KMS-11 (cell line): ENCODE measurements around the gene POLA2.
A peak's percentile ranks its signal among the peaks of the same experiment; 100 is the strongest.

ENCODE experiments used
- H2AFZ ChIP-seq: fragments of 200-600 bp; sonication (generic); 2 replicates; pipeline ENCODE4 v1.6.1; 2016; ENCODE audit warnings: antibody characterized with exemption, mixed run types, low read depth
- H3K27ac ChIP-seq: fragments of 200-600 bp; sonication (generic); 2 replicates; pipeline ENCODE4 v1.6.1; 2016; ENCODE audit warnings: mild to moderate bottlenecking, mixed run types
- H3K27me3 ChIP-seq: fragments of 200-600 bp; sonication (generic); 2 replicates; pipeline ENCODE4 v1.6.1; 2017; ENCODE audit warnings: mild to moderate bottlenecking, low read depth, mixed run types, moderate library complexity; ENCODE audit not compliant: insufficient read depth
- H3K36me3 ChIP-seq: fragments of 200-600 bp; sonication (generic); 2 replicates; pipeline ENCODE4 v1.6.1; 2017; ENCODE audit warnings: mild to moderate bottlenecking, mixed run types; ENCODE audit not compliant: insufficient read depth
- H3K4me1 ChIP-seq: fragments of 200-600 bp; sonication (generic); 2 replicates; pipeline ENCODE4 v1.6.1; 2016; ENCODE audit warnings: mild to moderate bottlenecking, low read depth, mixed run types; ENCODE audit not compliant: poor library complexity, severe bottlenecking
- H3K4me2 ChIP-seq: fragments of 200-600 bp; sonication (generic); 2 replicates; pipeline ENCODE4 v1.7.0; 2016; ENCODE audit warnings: mild to moderate bottlenecking, mixed run types
- H3K4me3 ChIP-seq: fragments of 200-600 bp; sonication (generic); IDR thresholded peaks from 2 replicates; pipeline ENCODE4 v1.6.1; 2017; ENCODE audit warnings: low read depth, low read length, mixed read lengths; ENCODE audit not compliant: insufficient read depth
- H3K79me2 ChIP-seq: fragments of 200-600 bp; sonication (generic); 2 replicates; pipeline ENCODE4 v1.6.1; 2016; ENCODE audit warnings: low read depth, mixed run types; ENCODE audit not compliant: insufficient read depth
- H3K9ac ChIP-seq: fragments of 200-600 bp; sonication (generic); 2 replicates; pipeline ENCODE4 v1.6.1; 2016; ENCODE audit warnings: mild to moderate bottlenecking, mixed run types
- H4K20me1 ChIP-seq: fragments of 200-600 bp; sonication (generic); 2 replicates; pipeline ENCODE4 v1.6.1; 2016; ENCODE audit warnings: mild to moderate bottlenecking, mixed run types; ENCODE audit not compliant: insufficient read depth
- CTCF ChIP-seq: fragments of 200-600 bp; sonication (generic); conservative IDR thresholded peaks from 2 replicates; pipeline ENCODE4 v1.6.1; 2017; ENCODE audit warnings: low read depth, mild to moderate bottlenecking, antibody characterized with exemption, low read length, moderate library complexity, mixed read lengths

The POLA2 gene

GRCh38 chr11:65266210-65266609 lies 4.4 kb downstream of the POLA2 start:
- Histone ChIP-seq H2AFZ (no peak overlapping the region), H3K9ac (no peak overlapping the region), H3K4me2 (no peak overlapping the region), H4K20me1 (no peaks in the 10 kb centered on the region), H3K27me3 (no peaks in the 10 kb centered on the region), H3K27ac (no peak overlapping the region), H3K4me1 (peaks cover 13% of the 10 kb centered on the region), H3K79me2 (peaks cover 39% of the 10 kb centered on the region), H3K36me3 (peaks cover 8% of the 10 kb centered on the region; the same call in 1 of the 2 replicates), H3K4me3 (no peak overlapping the region)
- TF ChIP-seq CTCF: no peak

- peak; percentile 58 for TF ChIP-seq CTCF
- peaks cover 19% of the 10 kb centered on the region; the same call in 1 of the 2 replicates for H3K36me3 ChIP-seq
- H3K4me2 ChIP-seq: no peak overlapping the region
These were observed 13.2 kb downstream of the POLA2 start for GRCh38 chr11:65274735-65275682.

GRCh38 chr11:65275906-65276305 lies 14.1 kb downstream of the POLA2 start:
- Histone ChIP-seq H3K4me2 (no peak overlapping the region), H3K27me3 (no peaks in the 10 kb centered on the region), H3K79me2 (no peaks in the 10 kb centered on the region), H4K20me1 (no peaks in the 10 kb centered on the region), H3K27ac (no peak overlapping the region), H2AFZ (no peak overlapping the region), H3K9ac (no peak overlapping the region), H3K4me3 (no peak overlapping the region), H3K36me3 (peaks cover 18% of the 10 kb centered on the region; the same call in 1 of the 2 replicates), H3K4me1 (peaks cover 5% of the 10 kb centered on the region)
- no peak for TF ChIP-seq CTCF

More at GRCh38 chr11:65274735-65275682, 13.2 kb downstream of the POLA2 start:
- Histone ChIP-seq H3K27me3 (no peaks in the 10 kb centered on the region), H3K4me1 (peaks cover 5% of the 10 kb centered on the region), H3K9ac (no peak overlapping the region), H3K79me2 (no peaks in the 10 kb centered on the region), H2AFZ (no peak overlapping the region), H3K4me3 (no peak overlapping the region), H3K27ac (no peak overlapping the region), H4K20me1 (no peaks in the 10 kb centered on the region)

- Histone ChIP-seq H3K9ac (no peak overlapping the region), H3K27ac (no peak overlapping the region), H2AFZ (no peak overlapping the region), H4K20me1 (no peaks in the 10 kb centered on the region), H3K4me3 (no peak overlapping the region), H3K36me3 (peaks cover 15% of the 10 kb centered on the region; the same call in 1 of the 2 replicates), H3K4me1 (peaks cover 5% of the 10 kb centered on the region), H3K27me3 (no peaks in the 10 kb centered on the region), H3K4me2 (no peak overlapping the region), H3K79me2 (no peaks in the 10 kb centered on the region)
- TF ChIP-seq CTCF: no peak
These were observed 16.0 kb downstream of the POLA2 start for GRCh38 chr11:65277631-65278277.
